Activated CD8-positive, alpha-beta T cell treated with anti-CD3 and anti-CD28 coated beads, Interleukin-2, amount 10 ng/mL, durations not matched to agents 7 days and 5 days (primary cell): ENCODE data around the gene C1orf94. TPM values are rescaled to one million over a fixed set of nuclear protein-coding genes. Genes with fewer than 3 reads are reported as not detected.

Source experiments
- ATAC-seq: fragments of 150-1000 bp; cut with Tn5 transposase; one replicate; pipeline ENCODE4 v1.10.0; 2021; ENCODE audit warnings: moderate library complexity
- CTCF ChIA-PET: fragments of 350-600 bp; sonication (Branson Sonifier 250); formaldehyde crosslinking; loops from one replicate; lab custom pipeline; 2021; ENCODE audit warnings: antibody characterized with exemption; lab: Charles Lee
- POLR2A ChIA-PET: fragments of 350-600 bp; sonication (Branson Sonifier 250); formaldehyde crosslinking; loops from one replicate; lab custom pipeline; 2021; ENCODE audit warnings: antibody characterized with exemption; lab: Charles Lee
- DNase-seq: peaks from one replicate; pipeline ENCODE4 v3.0.0-alpha.2; 2020
- H3K27ac Mint-ChIP-seq: one replicate; pipeline ENCODE4 v1.8.0; 2021; ENCODE audit warnings: mild to moderate bottlenecking, mixed read lengths
- H3K27me3 Mint-ChIP-seq: one replicate; pipeline ENCODE4 v1.8.0; 2021; ENCODE audit warnings: low read depth, mixed read lengths
- H3K36me3 Mint-ChIP-seq: one replicate; pipeline ENCODE4 v1.8.0; 2021; ENCODE audit warnings: low read depth, mixed read lengths
- H3K4me1 Mint-ChIP-seq: one replicate; pipeline ENCODE4 v1.8.0; 2021; ENCODE audit warnings: low read depth, mixed read lengths
- H3K4me3 Mint-ChIP-seq: one replicate; pipeline ENCODE4 v1.8.0; 2021; ENCODE audit warnings: mild to moderate bottlenecking, mixed read lengths
- H3K9me3 Mint-ChIP-seq: one replicate; pipeline ENCODE4 v1.8.0; 2022; ENCODE audit warnings: mixed read lengths; ENCODE audit not compliant: insufficient read depth
- total RNA-seq, 2 experiments: library from RNA; stranded (reverse); gene quantifications; one replicate each; pipeline ENCODE4 v1.2.3, GENCODE V29; 2021

C1orf94 gene
- total RNA-seq, 2 experiments from 2014 or later: not detected

DNA sequence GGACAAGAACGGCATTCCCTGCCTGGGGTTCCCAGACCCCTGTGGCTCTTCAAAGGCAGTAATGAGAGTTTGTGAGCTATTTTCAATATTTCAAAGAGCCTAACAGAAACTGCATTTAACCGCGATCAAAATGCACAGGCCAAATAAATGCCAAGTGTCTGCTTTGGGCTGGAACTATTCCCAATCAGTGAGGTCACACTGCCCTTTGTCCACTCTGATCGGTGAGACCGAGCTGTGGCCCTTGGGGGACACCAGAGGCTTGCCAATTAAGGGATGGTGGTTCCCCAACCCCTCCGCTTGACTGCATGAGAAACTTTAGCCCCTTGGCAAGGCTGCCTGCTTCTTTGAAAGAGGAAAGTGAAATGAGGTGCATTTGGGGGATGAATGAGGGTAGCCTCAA lies 31.9 kb upstream of the C1orf94 start:
- no peak for ATAC-seq
- Mint-ChIP-seq H3K27ac (no peak overlapping the region), H3K36me3 (no peaks in the 10 kb centered on the region), H3K4me3 (no peak overlapping the region), H3K9me3 (no peaks in the 10 kb centered on the region), H3K27me3 (no peaks in the 10 kb centered on the region), H3K4me1 (no peaks in the 10 kb centered on the region)
- no peak for DNase-seq
- POLR2A ChIA-PET: no interaction called here
- CTCF ChIA-PET: no interaction called here

DNA sequence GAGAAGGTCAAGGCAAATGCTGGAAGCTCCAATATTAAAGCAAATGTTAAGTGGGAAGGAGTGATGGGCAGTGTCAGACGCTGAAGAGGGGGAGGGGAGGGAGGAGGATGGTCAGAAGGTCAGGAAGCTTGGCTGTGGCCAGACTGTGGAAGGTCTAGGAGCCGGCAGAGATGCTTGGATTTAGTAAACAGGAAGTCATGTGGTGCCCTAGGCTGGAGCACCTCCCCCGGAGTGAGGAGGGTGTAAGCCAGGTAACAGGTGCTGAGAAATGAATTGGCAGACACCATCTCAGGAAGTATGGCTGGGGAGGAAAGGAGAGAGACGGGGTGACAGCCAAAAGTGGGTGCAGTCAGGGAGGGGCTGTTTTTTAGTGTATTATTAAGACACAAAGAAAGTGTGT lies 29.4 kb upstream of the C1orf94 start:
- H3K4me3 Mint-ChIP-seq: no peak overlapping the region
- H3K27ac Mint-ChIP-seq: no peak overlapping the region
- no peaks in the 10 kb centered on the region for H3K36me3 Mint-ChIP-seq
- no peaks in the 10 kb centered on the region for H3K4me1 Mint-ChIP-seq
- H3K27me3 Mint-ChIP-seq: no peaks in the 10 kb centered on the region
- no peaks in the 10 kb centered on the region for H3K9me3 Mint-ChIP-seq
- ChIA-PET CTCF (no interaction called here), POLR2A (no interaction called here)
- DNase-seq: no peak
- ATAC-seq: no peak

DNA sequence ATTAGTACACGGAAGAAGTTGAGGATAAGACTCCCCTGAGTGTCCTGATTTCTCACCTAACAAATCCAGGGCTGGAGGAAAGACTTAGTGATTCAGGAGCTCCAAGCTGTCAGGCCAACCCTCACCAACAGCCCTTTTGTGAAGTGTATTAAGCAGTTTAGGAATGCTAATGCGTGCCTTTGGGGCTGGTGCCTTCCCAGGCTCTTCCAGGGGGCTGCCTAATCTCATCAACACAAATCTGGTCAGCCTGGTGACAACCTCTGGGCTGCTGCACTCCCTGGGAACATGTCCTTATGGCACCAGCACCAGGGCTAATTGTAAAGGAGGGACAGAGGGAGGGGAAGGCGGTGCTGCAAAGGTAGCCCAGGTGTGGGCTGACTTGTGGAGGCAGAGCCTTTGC lies 27.2 kb upstream of the C1orf94 start:
- Mint-ChIP-seq H3K4me3 (no peak overlapping the region), H3K36me3 (no peaks in the 10 kb centered on the region), H3K27me3 (peaks cover 3% of the 10 kb centered on the region), H3K27ac (no peak overlapping the region), H3K9me3 (no peaks in the 10 kb centered on the region), H3K4me1 (no peaks in the 10 kb centered on the region)
- no peak for ATAC-seq
- POLR2A ChIA-PET: no interaction called here
- CTCF ChIA-PET: no interaction called here
- DNase-seq: no peak

DNA sequence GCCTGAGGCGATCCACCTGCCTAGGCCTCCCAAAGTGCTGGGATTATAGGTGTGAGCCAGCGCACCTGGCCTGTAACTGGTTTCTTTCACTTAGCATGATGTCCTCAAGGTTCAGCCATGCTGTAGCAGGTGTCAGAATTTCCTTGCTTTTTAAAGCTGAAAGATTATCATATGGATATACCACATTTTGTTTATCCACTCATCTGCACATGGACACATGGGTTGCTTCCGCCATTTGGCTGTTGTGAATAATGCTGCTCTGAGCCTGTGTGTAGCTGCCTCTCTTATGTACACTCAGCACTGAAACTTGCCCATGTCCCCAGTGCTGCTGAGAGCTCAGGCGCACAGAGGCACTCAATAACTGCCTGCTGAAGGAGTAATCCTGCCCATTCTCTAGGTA lies 23.5 kb upstream of the C1orf94 start:
- Mint-ChIP-seq H3K36me3 (no peaks in the 10 kb centered on the region), H3K27ac (no peak overlapping the region), H3K27me3 (peaks cover 6% of the 10 kb centered on the region), H3K4me1 (no peaks in the 10 kb centered on the region), H3K4me3 (no peak overlapping the region), H3K9me3 (no peaks in the 10 kb centered on the region)
- POLR2A ChIA-PET: no interaction called here
- CTCF ChIA-PET: no interaction called here
- ATAC-seq (no peak), DNase-seq (no peak)

DNA sequence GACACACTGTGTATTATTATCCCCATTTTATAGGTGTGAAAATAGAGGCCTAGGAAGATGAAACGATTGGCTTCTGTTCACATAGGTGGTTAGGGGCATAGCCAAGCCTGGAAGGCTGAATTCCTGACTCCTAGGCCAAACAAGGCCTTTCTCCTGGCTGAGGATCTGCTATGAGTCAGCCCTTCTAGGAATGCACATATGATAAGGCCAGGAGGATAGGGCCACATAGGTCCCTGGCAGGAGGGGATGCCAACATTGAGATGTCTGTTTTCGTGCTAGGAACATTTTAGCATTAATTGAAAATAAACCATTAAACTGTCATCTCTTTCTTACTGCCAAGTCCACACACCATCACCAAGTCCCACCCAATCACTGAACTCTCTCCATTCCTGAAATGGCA lies 20.8 kb upstream of the C1orf94 start:
- H3K4me3 Mint-ChIP-seq: no peak overlapping the region
- peaks cover 9% of the 10 kb centered on the region for H3K27me3 Mint-ChIP-seq
- no peak overlapping the region for H3K27ac Mint-ChIP-seq
- no peak for ATAC-seq
- H3K9me3 Mint-ChIP-seq: no peaks in the 10 kb centered on the region
- no peaks in the 10 kb centered on the region for H3K4me1 Mint-ChIP-seq
- ChIA-PET CTCF (no interaction called here), POLR2A (no interaction called here)
- H3K36me3 Mint-ChIP-seq: no peaks in the 10 kb centered on the region
- DNase-seq: no peak

DNA sequence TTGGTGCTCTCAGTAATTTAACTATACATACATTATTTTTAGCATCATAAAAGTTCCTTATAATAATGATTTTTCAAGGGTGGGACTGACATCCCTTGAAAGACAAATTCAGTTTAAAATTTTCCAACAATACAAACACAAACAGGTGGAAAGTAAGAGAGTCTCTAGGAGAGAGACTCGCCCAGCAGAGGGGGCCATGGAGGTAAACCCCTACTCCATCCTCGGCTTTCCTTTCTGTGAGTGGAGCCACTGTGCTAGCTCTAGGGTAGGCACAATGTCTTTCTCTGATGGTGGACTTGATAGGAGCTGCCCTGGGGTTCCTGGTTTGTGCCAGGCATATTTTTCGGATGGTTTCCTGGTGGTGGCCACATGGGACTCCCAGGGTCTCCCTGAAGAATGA lies 20.0 kb upstream of the C1orf94 start:
- ATAC-seq (no peak), DNase-seq (no peak)
- no peak overlapping the region for H3K27ac Mint-ChIP-seq
- H3K36me3 Mint-ChIP-seq: no peaks in the 10 kb centered on the region
- peaks cover 17% of the 10 kb centered on the region for H3K27me3 Mint-ChIP-seq
- ChIA-PET POLR2A (no interaction called here), CTCF (no interaction called here)
- H3K9me3 Mint-ChIP-seq: no peaks in the 10 kb centered on the region
- H3K4me1 Mint-ChIP-seq: no peaks in the 10 kb centered on the region
- H3K4me3 Mint-ChIP-seq: no peak overlapping the region

DNA sequence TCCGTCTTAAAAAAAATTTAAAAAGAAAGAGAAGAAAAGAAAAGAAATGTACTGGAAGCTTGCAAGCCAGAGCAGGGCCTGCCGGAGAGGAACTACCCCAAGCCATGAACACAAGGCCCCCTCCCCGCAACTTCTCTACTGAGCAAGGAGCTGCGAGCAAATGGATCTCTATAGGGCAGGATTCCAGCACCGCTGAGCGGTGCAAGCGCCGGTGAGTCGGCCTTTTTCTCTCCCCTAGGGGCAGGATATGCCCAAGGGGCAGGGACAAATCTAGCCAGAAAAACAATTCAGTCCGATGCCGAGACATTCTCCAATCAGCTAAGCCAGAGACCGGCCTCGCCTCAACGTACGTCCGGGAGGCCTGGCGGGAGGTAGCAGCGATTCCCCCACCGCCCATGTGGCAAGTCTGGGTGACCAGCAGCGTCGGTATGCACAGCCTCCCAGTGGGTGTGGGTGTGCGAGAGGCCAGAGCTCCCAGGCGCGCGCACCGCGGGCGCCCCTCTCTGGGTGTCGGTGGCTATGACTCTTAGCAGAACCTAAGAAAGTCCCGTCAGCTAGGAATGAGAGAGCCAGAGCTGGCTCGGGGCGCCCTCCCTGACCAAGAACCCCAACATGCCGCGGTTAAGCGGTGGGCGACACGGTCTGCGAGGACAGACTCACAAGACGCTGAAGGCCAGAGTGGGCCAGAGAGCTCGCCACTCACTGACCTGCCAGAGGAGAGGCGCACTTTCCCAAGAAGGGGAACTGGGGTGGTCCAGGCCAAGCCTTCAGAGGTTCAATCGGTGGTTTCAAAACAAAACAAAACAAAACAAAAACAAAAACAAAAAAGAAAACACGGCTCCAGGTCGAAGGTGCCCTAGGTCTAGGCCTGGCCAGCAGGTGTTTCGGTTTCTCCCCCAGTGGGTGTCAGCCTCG lies 13.6 kb upstream of the C1orf94 start:
- POLR2A ChIA-PET: no interaction called here
- H3K36me3 Mint-ChIP-seq: peaks cover 2% of the 10 kb centered on the region
- DNase-seq (peak; percentile 30), ATAC-seq (peak; percentile 74)
- H3K27me3 Mint-ChIP-seq: peaks cover 51% of the 10 kb centered on the region
- H3K27ac Mint-ChIP-seq: no peak overlapping the region
- H3K4me3 Mint-ChIP-seq: peak overlapping the region; percentile 53
- H3K4me1 Mint-ChIP-seq: peaks cover 12% of the 10 kb centered on the region
- H3K9me3 Mint-ChIP-seq: no peaks in the 10 kb centered on the region
- CTCF ChIA-PET: interaction anchor here (1.3 to 2.2 kb wide), 2 partner anchors 150 to 530 kb away, joined by 3 to 16 read pairs; no protein-coding TSS in a partner anchor

DNA sequence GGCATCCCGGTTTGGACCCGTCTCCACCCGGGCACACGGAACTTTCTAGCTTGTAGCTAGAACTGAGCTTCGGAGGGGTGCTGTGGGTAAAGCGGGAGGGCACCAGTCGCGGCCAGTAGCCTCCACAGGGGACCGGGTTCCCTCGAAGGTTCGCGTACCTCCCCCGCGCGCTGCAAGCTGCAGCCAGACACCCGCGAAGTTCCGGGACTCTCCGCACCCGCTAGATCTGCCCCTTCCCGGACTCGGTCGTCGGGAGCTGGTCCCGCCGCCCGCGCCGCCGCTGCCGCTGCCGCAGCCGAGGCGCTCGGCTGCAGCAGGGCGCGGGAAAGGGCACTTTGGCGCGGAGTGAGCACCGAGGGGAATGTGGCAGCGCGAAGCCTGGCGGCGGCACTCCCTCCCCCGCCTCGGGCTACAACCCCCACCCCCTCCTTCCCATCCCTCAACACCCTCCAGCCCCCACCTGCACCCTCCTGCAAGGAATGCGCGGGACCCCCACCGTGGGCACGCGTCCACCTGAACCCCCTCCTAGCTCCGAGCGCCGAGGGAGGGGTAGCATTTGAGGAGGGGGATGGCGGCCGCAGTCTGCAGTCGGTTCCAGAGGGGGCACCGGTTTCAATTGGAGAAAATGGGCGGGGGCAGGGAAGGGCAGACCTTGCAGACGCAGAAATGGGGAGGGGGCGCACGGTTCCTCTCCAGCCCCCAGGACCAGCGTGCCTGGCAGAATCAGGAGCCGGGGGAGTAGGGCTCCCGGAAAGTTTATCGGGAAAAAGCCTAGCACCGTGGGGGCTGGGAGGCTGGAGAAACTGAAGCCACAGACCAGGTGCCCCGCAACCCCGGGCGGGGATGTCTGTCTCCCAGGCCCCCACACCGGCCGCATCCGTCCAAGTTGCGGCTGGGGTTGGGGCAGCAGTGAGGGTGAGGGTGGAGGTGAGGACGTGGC lies 12.6 kb upstream of the C1orf94 start:
- Mint-ChIP-seq H3K36me3 (peaks cover 2% of the 10 kb centered on the region), H3K4me3 (peak overlapping the region; percentile 53)
- POLR2A ChIA-PET: interaction anchor here (0.6 kb wide), 1 partner anchor 263 kb away, joined by 4 read pairs; no protein-coding TSS in a partner anchor

DNA sequence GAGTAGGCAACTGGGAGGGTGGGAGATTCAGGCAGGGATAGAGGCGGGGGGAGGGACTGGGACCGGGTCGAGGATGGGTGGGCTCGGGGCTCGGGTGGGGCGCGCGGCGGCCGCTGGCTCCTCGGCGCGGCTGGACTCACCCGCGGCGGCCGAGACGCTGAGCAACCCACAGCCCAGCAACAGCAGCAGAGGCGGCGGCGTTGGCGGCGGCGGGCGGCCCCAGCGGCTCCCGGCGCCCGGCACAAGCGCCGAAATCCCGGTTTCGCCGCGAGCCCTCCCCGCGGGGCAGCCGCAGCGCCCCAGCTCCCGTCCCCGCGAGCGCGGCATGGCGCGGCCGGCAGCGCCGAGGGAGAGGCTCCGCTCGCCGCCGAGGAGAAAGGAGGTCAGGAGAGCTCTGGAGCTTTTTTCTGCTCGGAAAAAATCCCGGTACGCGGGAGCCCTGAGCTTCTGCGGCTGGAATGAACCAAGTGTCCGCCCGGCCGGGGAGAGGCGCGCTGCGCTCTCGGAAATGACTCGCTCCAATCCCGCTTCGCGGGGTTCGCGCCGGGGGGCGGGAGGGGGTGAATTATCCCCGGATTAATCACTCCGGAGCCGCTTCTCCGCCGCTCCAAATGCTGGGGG lies 11.8 kb upstream of the C1orf94 start, which contains the start of gene CSMD2:
Gene CSMD2, minus strand, starts transcription at position 460 of the 621 bp plus-strand sequence. Its CDS starts 133 bp downstream, at position 327.
- POLR2A ChIA-PET: interaction anchor here (0.6 kb wide), 1 partner anchor 264 kb away, joined by 4 read pairs; no protein-coding TSS in a partner anchor

More for the DNA sequence above, 12.6 kb upstream of the C1orf94 start:
- no peaks in the 10 kb centered on the region for H3K9me3 Mint-ChIP-seq
- DNase-seq: no peak
- CTCF ChIA-PET: interaction anchor here (2.2 kb wide), 1 partner anchor 531 kb away, joined by 16 read pairs; no protein-coding TSS in a partner anchor
- no peak for ATAC-seq
- H3K4me1 Mint-ChIP-seq: peaks cover 12% of the 10 kb centered on the region
- peaks cover 58% of the 10 kb centered on the region for H3K27me3 Mint-ChIP-seq
- H3K27ac Mint-ChIP-seq: no peak overlapping the region

DNA sequence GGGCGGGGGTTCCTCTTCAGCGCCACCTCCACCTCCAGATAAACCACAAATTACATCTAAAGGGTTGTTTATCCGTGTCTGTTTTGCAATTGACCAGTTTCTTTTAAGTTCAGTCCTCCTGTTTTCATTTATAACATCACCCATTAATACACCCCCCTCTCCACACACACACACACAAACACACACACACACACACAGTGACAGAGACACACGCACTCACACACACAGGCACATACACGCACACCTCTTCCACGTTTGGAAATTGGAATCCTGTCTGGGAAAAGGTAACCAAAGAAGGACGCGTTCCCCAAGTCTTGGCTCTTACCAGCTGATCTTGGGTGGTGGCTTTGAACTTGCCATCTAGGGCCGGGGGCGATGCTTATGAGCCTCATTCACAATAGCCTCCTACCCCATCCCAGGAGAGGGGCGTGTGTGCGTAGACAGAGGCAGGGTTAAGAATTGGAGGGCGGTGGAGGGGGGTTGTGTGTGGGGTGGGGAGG lies 11.2 kb upstream of the C1orf94 start:
- Mint-ChIP-seq H3K27ac (no peak overlapping the region), H3K36me3 (peaks cover 2% of the 10 kb centered on the region), H3K9me3 (no peaks in the 10 kb centered on the region), H3K27me3 (peaks cover 63% of the 10 kb centered on the region), H3K4me1 (peaks cover 12% of the 10 kb centered on the region), H3K4me3 (no peak overlapping the region)
- POLR2A ChIA-PET: no interaction called here
- ATAC-seq (no peak), DNase-seq (no peak)
- CTCF ChIA-PET: no interaction called here

More for the DNA sequence above, 11.8 kb upstream of the C1orf94 start, which contains the start of gene CSMD2:
- ATAC-seq: no peak
- H3K9me3 Mint-ChIP-seq: no peaks in the 10 kb centered on the region
- peaks cover 63% of the 10 kb centered on the region for H3K27me3 Mint-ChIP-seq
- peaks cover 12% of the 10 kb centered on the region for H3K4me1 Mint-ChIP-seq
- no peak within 1 kb of the TSS for H3K4me3 Mint-ChIP-seq
- H3K27ac Mint-ChIP-seq: no peak within 1 kb of the TSS
- H3K36me3 Mint-ChIP-seq: peaks cover 2% of the 10 kb centered on the region
- no peak for DNase-seq
- CTCF ChIA-PET: interaction anchor here (2.2 kb wide), 1 partner anchor 532 kb away, joined by 16 read pairs; no protein-coding TSS in a partner anchor

DNA sequence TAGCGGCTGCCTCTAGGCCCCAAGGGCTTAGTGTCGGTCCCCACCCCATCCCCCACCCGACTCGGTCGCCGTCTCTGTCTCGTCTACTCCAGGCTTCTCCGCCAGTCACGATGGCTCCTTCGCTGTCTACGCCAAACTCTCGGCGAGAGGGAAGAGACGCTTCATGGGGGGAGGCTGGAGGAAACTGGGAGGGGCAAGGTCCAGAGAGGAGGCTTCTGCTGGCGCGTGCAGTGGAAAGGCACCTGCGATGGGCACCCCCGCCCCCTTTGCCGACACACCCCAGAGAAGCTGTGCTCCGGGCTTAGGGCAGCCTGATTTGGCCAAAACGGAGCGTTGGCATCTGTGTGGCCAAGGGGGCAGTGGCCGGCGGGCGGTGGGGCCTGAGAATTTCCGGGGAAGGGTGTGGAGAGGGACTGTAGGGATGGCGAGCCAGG lies 10.5 kb upstream of the C1orf94 start:
- peaks cover 63% of the 10 kb centered on the region for H3K27me3 Mint-ChIP-seq
- CTCF ChIA-PET: no interaction called here

More for the DNA sequence above, 10.5 kb upstream of the C1orf94 start:
- DNase-seq (no peak), ATAC-seq (no peak)
- peaks cover 2% of the 10 kb centered on the region for H3K36me3 Mint-ChIP-seq
- H3K4me1 Mint-ChIP-seq: peaks cover 12% of the 10 kb centered on the region
- no peak overlapping the region for H3K27ac Mint-ChIP-seq
- H3K4me3 Mint-ChIP-seq: no peak overlapping the region
- H3K9me3 Mint-ChIP-seq: no peaks in the 10 kb centered on the region
- POLR2A ChIA-PET: no interaction called here
